OCI-LY1 (cell line): ENCODE measurements around the gene PNPLA7.

Experiments
- EZH2 ChIP-seq: fragments of 200-600 bp; sonication (generic), shearing (Covaris generic); IDR thresholded peaks from 2 replicates; pipeline ENCODE4 v1.8.0; 2017; ENCODE audit warnings: borderline replicate concordance, mixed run types, mild to moderate bottlenecking, antibody characterized with exemption, low read length, moderate library complexity, mixed read lengths
- TF ChIP-seq, protein P1 (sequence below): fragments of 200-600 bp; sonication (generic), shearing (Covaris generic); IDR thresholded peaks from 2 replicates; pipeline ENCODE4 v1.5.1; 2017; ENCODE audit warnings: mild to moderate bottlenecking, antibody characterized with exemption, low read length, moderate library complexity, mixed read lengths

DNA sequence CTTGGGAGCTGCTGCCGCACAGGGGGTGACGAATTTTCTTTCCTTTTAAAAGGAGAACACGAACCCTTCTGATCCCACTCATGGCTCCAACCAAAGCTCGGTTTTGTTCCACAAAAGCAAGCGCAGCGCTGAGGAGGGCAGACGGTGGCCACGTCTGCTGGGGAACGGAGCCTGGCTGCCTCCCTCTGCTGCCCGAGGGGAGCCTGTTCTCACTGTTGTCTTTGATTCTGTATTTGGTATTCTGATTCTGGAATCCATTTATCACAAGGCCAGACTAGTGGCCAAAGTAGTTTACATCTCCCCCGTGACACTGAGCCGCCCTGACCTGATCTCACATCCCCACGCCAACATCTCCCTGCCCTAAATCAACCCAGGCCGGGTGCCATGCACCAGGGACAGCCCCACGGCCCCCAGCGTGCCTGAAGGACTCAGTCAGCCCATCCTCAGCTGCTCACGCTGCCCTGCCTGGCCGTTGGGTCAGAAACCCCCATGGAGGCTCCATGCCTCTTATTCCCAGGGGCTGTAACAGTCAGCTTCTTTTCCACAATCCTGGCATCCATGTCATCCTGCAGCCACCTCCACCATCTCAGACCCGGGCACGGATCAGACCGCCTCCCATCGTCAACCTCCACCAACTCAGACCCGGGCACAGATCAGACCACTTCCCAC, 84.3 kb downstream of the PNPLA7 start:
- TF ChIP-seq, protein P1, sequence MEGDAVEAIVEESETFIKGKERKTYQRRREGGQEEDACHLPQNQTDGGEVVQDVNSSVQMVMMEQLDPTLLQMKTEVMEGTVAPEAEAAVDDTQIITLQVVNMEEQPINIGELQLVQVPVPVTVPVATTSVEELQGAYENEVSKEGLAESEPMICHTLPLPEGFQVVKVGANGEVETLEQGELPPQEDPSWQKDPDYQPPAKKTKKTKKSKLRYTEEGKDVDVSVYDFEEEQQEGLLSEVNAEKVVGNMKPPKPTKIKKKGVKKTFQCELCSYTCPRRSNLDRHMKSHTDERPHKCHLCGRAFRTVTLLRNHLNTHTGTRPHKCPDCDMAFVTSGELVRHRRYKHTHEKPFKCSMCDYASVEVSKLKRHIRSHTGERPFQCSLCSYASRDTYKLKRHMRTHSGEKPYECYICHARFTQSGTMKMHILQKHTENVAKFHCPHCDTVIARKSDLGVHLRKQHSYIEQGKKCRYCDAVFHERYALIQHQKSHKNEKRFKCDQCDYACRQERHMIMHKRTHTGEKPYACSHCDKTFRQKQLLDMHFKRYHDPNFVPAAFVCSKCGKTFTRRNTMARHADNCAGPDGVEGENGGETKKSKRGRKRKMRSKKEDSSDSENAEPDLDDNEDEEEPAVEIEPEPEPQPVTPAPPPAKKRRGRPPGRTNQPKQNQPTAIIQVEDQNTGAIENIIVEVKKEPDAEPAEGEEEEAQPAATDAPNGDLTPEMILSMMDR = no peak
- TF ChIP-seq EZH2 = no peak
